Fibroblast of lung (primary cell): ENCODE results near the gene PPP1R13B. TPM values are rescaled to one million over a fixed set of nuclear protein-coding genes. Genes with fewer than 3 reads are reported as not detected.

ENCODE experiments used
- DNase-seq, 2 donors: peaks; one replicate each; pipeline versions ENCODE4 v3.0.0 to v3.0.0-alpha.2; 2010; ENCODE audit warnings: low read depth in 2 of 2
- H2AFZ ChIP-seq: 2 replicates; pipeline ENCODE4 v1.5.1; 2012; ENCODE audit warnings: low read length, control low read depth, inconsistent platforms
- H3K27ac ChIP-seq: 2 replicates; pipeline ENCODE4 v1.5.1; 2011; ENCODE audit warnings: low read length, control low read depth; ENCODE audit not compliant: insufficient read depth
- H3K27me3 ChIP-seq: 2 replicates; pipeline ENCODE4 v1.5.1; 2011; ENCODE audit warnings: mild to moderate bottlenecking, low read length; ENCODE audit not compliant: control insufficient read depth, insufficient read depth
- H3K36me3 ChIP-seq: 2 replicates; pipeline ENCODE4 v1.5.1; 2011; ENCODE audit warnings: low read length; ENCODE audit not compliant: control insufficient read depth, insufficient read depth
- H3K4me1 ChIP-seq: 2 replicates; pipeline ENCODE4 v1.5.1; 2011; ENCODE audit warnings: low read length; ENCODE audit not compliant: control insufficient read depth, insufficient read depth; ENCODE audit errors: extremely low read depth
- H3K4me2 ChIP-seq: 2 replicates; pipeline ENCODE4 v1.5.1; 2011; ENCODE audit warnings: low read length, control low read depth; ENCODE audit not compliant: insufficient read depth; ENCODE audit errors: extremely low read depth
- H3K4me3 ChIP-seq, 4 experiments: fragments of 200-600 bp in 1 of 4; sonication (generic) in 1 of 4; replicated peaks in 1 of 4; 2 replicates each; pipeline ENCODE4 v1.5.1; 2011 to 2016; ENCODE audit warnings: low read length in 4 of 4, low read depth in 3 of 4, mild to moderate bottlenecking in 3 of 4, control low read depth in 2 of 4, inconsistent platforms in 1 of 4, mixed read lengths in 1 of 4; ENCODE audit not compliant: insufficient read depth in 1 of 4; ENCODE audit errors: control extremely low read depth in 1 of 4
- H3K79me2 ChIP-seq: 2 replicates; pipeline ENCODE4 v1.5.1; 2012; ENCODE audit warnings: mild to moderate bottlenecking, low read length, inconsistent platforms; ENCODE audit not compliant: control insufficient read depth, insufficient read depth
- H3K9ac ChIP-seq: 2 replicates; pipeline ENCODE4 v1.5.1; 2011; ENCODE audit warnings: mild to moderate bottlenecking, low read length, control low read depth; ENCODE audit not compliant: insufficient read depth
- H3K9me3 ChIP-seq: 2 replicates; pipeline ENCODE4 v1.5.1; 2012; ENCODE audit warnings: low read depth, low read length; ENCODE audit not compliant: control insufficient read depth, insufficient read depth
- H4K20me1 ChIP-seq: 2 replicates; pipeline ENCODE4 v1.5.1; 2011; ENCODE audit warnings: low read length; ENCODE audit not compliant: control insufficient read depth, insufficient read depth; ENCODE audit errors: extremely low read depth
- CTCF ChIP-seq, 2 donors: IDR thresholded peaks in 1 of 2; conservative IDR thresholded peaks in 1 of 2; 1 replicate in 1 of 2; 2 replicates in 1 of 2; pipeline ENCODE4 v1.5.1; 2011 to 2012; ENCODE audit warnings: low read length in 2 of 2, control low read depth in 1 of 2, inconsistent platforms in 1 of 2, low read depth in 1 of 2, mild to moderate bottlenecking in 1 of 2
- EZH2 ChIP-seq: IDR thresholded peaks from 2 replicates; pipeline ENCODE4 v1.5.1; 2012; ENCODE audit warnings: low read length, control low read depth, mild to moderate bottlenecking; ENCODE audit errors: missing control alignments
- polyA plus RNA-seq, 2 donors: library from polyadenylated mRNA; depleted of rRNA in 1 of 2; stranded (reverse) in 1 of 2; unstranded in 1 of 2; fragments of >200 nt; gene quantifications; 2 replicates each; pipeline ENCODE4 v1.2.1, GENCODE V29; 2011 to 2012; ENCODE audit warnings: missing spikeins in 1 of 2
- total RNA-seq: library from RNA; depleted of rRNA; stranded (reverse); fragments of >200 nt; gene quantifications from 2 replicates; pipeline ENCODE4 v1.2.1, GENCODE V29; 2014

The PPP1R13B gene
- total and polyA plus RNA-seq, 2 donors (not counting 1 experiment from before 2014, with no cell fraction given): 2.0 to 2.7 TPM

DNA sequence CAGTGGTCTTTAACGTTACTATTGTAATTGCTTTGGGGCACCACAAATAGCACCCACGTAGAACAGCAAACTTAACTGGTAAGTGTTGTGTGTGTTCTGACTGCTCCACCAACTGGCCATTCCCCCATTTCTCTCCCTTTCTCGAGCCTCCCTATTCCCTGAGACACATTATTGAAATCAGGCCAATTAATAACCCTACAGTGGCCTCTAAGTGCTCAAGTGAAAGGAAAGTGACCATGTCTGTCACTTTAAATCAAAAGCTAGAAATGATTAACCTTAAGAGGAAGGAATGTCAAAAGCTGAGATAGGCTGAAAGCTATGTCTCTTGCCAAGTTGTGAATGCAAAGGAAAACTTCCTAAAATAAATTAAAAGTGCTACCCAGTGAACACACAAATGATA is 22.3 kb downstream of the PPP1R13B start:
- Histone ChIP-seq H4K20me1 (no peaks in the 10 kb centered on the region), H3K4me1 (no peaks in the 10 kb centered on the region), H3K79me2 (no peaks in the 10 kb centered on the region), H3K4me2 (no peak overlapping the region), H3K27me3 (no peaks in the 10 kb centered on the region), H3K9me3 (no peaks in the 10 kb centered on the region), H3K36me3 (no peaks in the 10 kb centered on the region), H3K4me3 (no peak overlapping the region), H3K9ac (no peak overlapping the region), H3K27ac (no peak overlapping the region), H2AFZ (no peak overlapping the region)
- no peak for DNase-seq
- TF ChIP-seq EZH2 (no peak), CTCF (conservative IDR thresholded peaks at IDR 0.05 in 1 of 2, IDR thresholded peaks at IDR 0.05 in 1 of 2; ENCODE audit: low read depth in 1 of 2, low read length in 2 of 2) (no peak)

- Histone ChIP-seq H3K9me3 (no peaks in the 10 kb centered on the region), H3K79me2 (no peaks in the 10 kb centered on the region), H3K4me2 (no peak overlapping the region), H3K27me3 (no peaks in the 10 kb centered on the region), H3K36me3 (no peaks in the 10 kb centered on the region), H3K27ac (no peak overlapping the region), H4K20me1 (no peaks in the 10 kb centered on the region), H2AFZ (no peak overlapping the region), H3K9ac (no peak overlapping the region), H3K4me1 (no peaks in the 10 kb centered on the region), H3K4me3 (no peak overlapping the region)
- TF ChIP-seq CTCF (conservative IDR thresholded peaks at IDR 0.05 in 1 of 2, IDR thresholded peaks at IDR 0.05 in 1 of 2; ENCODE audit: low read depth in 1 of 2, low read length in 2 of 2) (no peak), EZH2 (no peak)
- no peak for DNase-seq
Measured at GRCh38 chr14:103820908-103821307, 26.5 kb downstream of the PPP1R13B start.

- no peak overlapping the region for H3K4me3 ChIP-seq
- no peaks in the 10 kb centered on the region for H3K27me3 ChIP-seq
- H4K20me1 ChIP-seq: no peaks in the 10 kb centered on the region
- H3K79me2 ChIP-seq: no peaks in the 10 kb centered on the region
- H3K9me3 ChIP-seq: no peaks in the 10 kb centered on the region
- TF ChIP-seq CTCF (conservative IDR thresholded peaks at IDR 0.05 in 1 of 2, IDR thresholded peaks at IDR 0.05 in 1 of 2; ENCODE audit: low read depth in 1 of 2, low read length in 2 of 2) (no peak), EZH2 (no peak)
- H3K9ac ChIP-seq: no peak overlapping the region
- H3K4me2 ChIP-seq: no peak overlapping the region
- no peaks in the 10 kb centered on the region for H3K4me1 ChIP-seq
- no peak overlapping the region for H2AFZ ChIP-seq
- H3K27ac ChIP-seq: no peak overlapping the region
- no peak for DNase-seq
- no peaks in the 10 kb centered on the region for H3K36me3 ChIP-seq
Measured at GRCh38 chr14:103820382-103820781, 27.0 kb downstream of the PPP1R13B start.
